Mesothelial cell of epicardium (in vitro differentiated cells): Measurements from ENCODE around the gene AZGP1. TPM values are rescaled to one million over a fixed set of nuclear protein-coding genes. Genes with fewer than 3 reads are reported as not detected.

Experiments
- DNase-seq, 2 experiments: peaks; one replicate each; pipeline ENCODE4 v3.0.0; 2021; ENCODE audit warnings: low spot score in 2 of 2; ENCODE audit not compliant: unreplicated experiment in 2 of 2
- H3K27ac Mint-ChIP-seq: 2 replicates; pipeline ENCODE4 v1.8.0; 2021; ENCODE audit warnings: mixed read lengths
- H3K27me3 Mint-ChIP-seq: 2 replicates; pipeline ENCODE4 v1.8.0; 2021; ENCODE audit warnings: low read depth, mixed read lengths
- H3K36me3 Mint-ChIP-seq: 2 replicates; pipeline ENCODE4 v1.8.0; 2021; ENCODE audit warnings: mixed read lengths
- H3K4me1 Mint-ChIP-seq: 2 replicates; pipeline ENCODE4 v1.8.0; 2021; ENCODE audit warnings: mixed read lengths
- H3K4me3 Mint-ChIP-seq: 2 replicates; pipeline ENCODE4 v1.8.0; 2021; ENCODE audit warnings: mild to moderate bottlenecking, moderate library complexity, mixed read lengths
- H3K9me3 Mint-ChIP-seq: 2 replicates; pipeline ENCODE4 v1.8.0; 2021; ENCODE audit warnings: mixed read lengths
- CTCF ChIP-seq: fragments of 200-600 bp; sonication (generic); IDR thresholded peaks from one replicate; pipeline ENCODE4 v1.5.0; 2021; ENCODE audit warnings: antibody characterized with exemption; ENCODE audit not compliant: unreplicated experiment
- total RNA-seq: library from RNA; stranded (reverse); gene quantifications from 3 replicates; pipeline ENCODE4 v1.2.1, GENCODE V29; 2021

The AZGP1 gene
- total RNA-seq, 1 donor from 2014 or later = 0.56 TPM

GRCh38 chr7:100007887-100008286 lies 32.1 kb upstream of the AZGP1 start:
- no peak for DNase-seq
- Mint-ChIP-seq H3K27me3 (peaks cover 9% of the 10 kb centered on the region), H3K36me3 (no peaks in the 10 kb centered on the region), H3K9me3 (no peaks in the 10 kb centered on the region), H3K4me1 (peaks cover 9% of the 10 kb centered on the region), H3K4me3 (no peak overlapping the region), H3K27ac (no peak overlapping the region)
- no peak for TF ChIP-seq CTCF

GRCh38 chr7:100003711-100004661 lies 28.2 kb upstream of the AZGP1 start:
- no peaks in the 10 kb centered on the region for H3K9me3 Mint-ChIP-seq
- peaks cover 9% of the 10 kb centered on the region for H3K4me1 Mint-ChIP-seq
- TF ChIP-seq CTCF = no peak
- H3K27ac Mint-ChIP-seq = no peak overlapping the region
- H3K27me3 Mint-ChIP-seq = peaks cover 1% of the 10 kb centered on the region
- H3K36me3 Mint-ChIP-seq = no peaks in the 10 kb centered on the region
- DNase-seq = no peak
- H3K4me3 Mint-ChIP-seq = no peak overlapping the region

DNA sequence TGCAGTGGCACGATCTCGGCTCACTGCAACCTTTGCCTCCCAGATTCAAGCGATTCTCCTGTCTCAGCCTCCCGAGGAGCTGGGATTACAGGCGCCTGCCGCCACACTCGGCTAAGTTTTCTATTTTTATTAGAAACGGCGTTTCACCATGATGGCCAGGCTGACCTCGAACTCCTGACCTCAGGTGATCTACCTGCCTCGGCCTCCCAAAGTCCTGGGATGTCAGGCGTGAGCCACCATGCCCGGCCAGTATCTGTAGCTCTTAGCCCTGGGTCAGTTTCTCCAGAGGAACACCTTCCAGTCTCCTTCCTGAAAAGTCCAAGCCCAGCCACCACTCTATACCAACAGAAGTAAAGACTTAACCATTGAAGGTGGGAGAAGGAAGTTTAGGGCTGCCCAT lies 24.4 kb upstream of the AZGP1 start:
- DNase-seq = no peak
- peaks cover 4% of the 10 kb centered on the region for H3K27me3 Mint-ChIP-seq
- no peak overlapping the region for H3K27ac Mint-ChIP-seq
- no peaks in the 10 kb centered on the region for H3K36me3 Mint-ChIP-seq
- peaks cover 3% of the 10 kb centered on the region for H3K4me1 Mint-ChIP-seq
- H3K9me3 Mint-ChIP-seq = no peaks in the 10 kb centered on the region
- H3K4me3 Mint-ChIP-seq = no peak overlapping the region
- TF ChIP-seq CTCF = no peak

DNA sequence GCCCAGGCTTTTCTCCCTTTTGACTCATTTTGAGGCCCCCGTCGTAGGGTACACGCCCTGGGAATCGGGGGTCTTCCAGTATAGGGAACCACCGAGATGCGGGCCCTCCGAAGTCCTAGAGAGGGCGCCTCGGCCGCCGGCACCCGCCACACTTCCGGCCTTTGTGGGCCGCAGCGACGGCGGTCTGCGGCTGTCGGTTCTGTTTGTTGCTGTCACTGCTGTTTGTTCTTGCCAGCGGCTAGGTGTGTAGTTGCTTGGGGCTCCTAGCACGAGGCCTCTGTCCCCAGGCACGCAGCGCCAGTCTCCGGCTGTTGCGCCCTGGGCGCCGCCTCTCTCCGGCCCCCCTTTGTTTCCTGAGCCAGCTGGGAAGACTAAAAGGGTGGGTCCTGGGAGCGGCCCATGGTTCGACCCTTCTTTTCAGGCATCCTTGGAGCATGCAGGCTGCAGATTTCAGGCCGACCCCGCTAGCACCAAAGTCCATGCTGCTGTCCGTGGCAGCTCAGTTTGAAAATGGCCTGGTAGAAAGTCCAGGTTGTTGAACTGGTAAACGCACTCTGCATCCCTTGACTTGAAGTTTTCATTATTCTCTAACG lies 21.8 kb upstream of the AZGP1 start:
- no peak for TF ChIP-seq CTCF
- Mint-ChIP-seq H3K4me3 (peak overlapping the region; percentile 55), H3K27ac (peak overlapping the region; percentile 25), H3K4me1 (peaks cover 3% of the 10 kb centered on the region), H3K36me3 (no peaks in the 10 kb centered on the region), H3K9me3 (no peaks in the 10 kb centered on the region), H3K27me3 (peaks cover 4% of the 10 kb centered on the region)
- no peak for DNase-seq

- peaks cover 4% of the 10 kb centered on the region for H3K27me3 Mint-ChIP-seq
- H3K4me1 Mint-ChIP-seq = peaks cover 3% of the 10 kb centered on the region
- DNase-seq = no peak
- peak overlapping the region; percentile 25 for H3K27ac Mint-ChIP-seq
- H3K36me3 Mint-ChIP-seq = no peaks in the 10 kb centered on the region
- H3K4me3 Mint-ChIP-seq = peak overlapping the region; percentile 55
- H3K9me3 Mint-ChIP-seq = no peaks in the 10 kb centered on the region
- no peak for TF ChIP-seq CTCF
Observed at GRCh38 chr7:99996755-99997544, 21.1 kb upstream of the AZGP1 start.
